Measurements from ENCODE around the gene MPRIP.

Gene MPRIP

DNA sequence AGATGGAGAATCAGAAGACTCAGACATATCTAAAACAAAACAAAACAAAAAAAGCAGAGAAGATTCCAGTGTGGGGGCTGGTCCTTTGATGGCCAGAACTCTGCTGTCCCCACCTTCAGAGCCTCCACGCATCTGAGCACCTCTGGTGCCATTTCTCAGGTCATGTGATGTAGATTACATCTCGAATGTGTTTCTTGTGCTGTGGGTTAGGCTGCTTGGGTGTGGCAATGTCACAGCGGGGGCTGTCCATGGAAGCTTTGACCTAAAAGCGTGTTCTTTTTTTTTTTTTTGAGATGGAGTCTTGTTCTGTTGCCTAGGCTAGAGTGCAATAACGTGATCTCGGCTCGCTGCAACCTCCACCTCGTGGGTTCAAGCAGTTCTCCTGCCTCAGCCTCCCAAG, 112.7 kb downstream of the MPRIP start:
- Histone ChIP-seq H3K9me3 (ENCODE audit: control insufficient read depth, insufficient read depth, low read depth, low read length) (no peaks in the 10 kb centered on the region), H3K4me3 (ENCODE audit: low read depth, low read length) (no peak overlapping the region), H3K27ac (ENCODE audit: extremely low read depth, low read depth, low read length) (no peak overlapping the region), H3K36me3 (ENCODE audit: control insufficient read depth in 2 of 2, insufficient read depth in 1 of 2, low read length in 2 of 2) (peaks cover 25 to 98% of the 10 kb centered on the region in 2 experiments), H3K4me1 (ENCODE audit: control insufficient read depth, insufficient read depth, low read length) (no peaks in the 10 kb centered on the region)
- ChIA-PET CTCF (interaction anchor here (1.0 to 1.1 kb wide), 2 partner anchors 13 to 165 kb away, joined by 3 to 4 read pairs; no protein-coding TSS in a partner anchor), POLR2A (no interaction called here)
- TF ChIP-seq GLI4 (tag by site-specific recombination; IDR thresholded peaks at IDR 0.05) = no peak
- TF ChIP-seq ZNF324 (tag by site-specific recombination; IDR thresholded peaks at IDR 0.05) = no peak
- no peak for TF ChIP-seq SP7 (tag by site-specific recombination; IDR thresholded peaks at IDR 0.05)

DNA sequence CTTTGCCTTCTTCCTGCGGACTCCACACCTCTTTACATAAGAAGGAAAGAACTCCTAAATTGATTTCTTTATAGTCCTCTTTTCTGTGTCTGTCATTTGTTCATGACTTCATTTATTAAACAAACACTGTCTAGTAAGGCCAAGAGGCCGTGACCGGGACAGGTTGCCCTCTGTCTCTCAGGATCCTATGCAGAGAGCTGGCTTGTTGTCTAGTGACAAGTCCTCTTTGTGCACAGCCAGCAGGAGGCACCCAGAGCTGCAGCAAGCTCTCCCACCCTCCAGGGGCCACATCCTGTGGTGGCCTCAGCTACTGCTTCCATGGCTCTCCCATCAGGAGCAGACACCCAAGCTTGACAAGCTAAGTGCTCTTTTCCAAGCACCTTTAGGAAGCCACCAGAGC, 113.3 kb downstream of the MPRIP start:
- ChIA-PET CTCF (interaction anchor here (1.1 kb wide), 1 partner anchor 165 kb away, joined by 3 read pairs; no protein-coding TSS in a partner anchor), POLR2A (no interaction called here)
- H3K27ac ChIP-seq (ENCODE audit: extremely low read depth, low read depth, low read length) = no peak overlapping the region
- no peaks in the 10 kb centered on the region for H3K9me3 ChIP-seq (ENCODE audit: control insufficient read depth, insufficient read depth, low read depth, low read length)
- no peaks in the 10 kb centered on the region for H3K4me1 ChIP-seq (ENCODE audit: control insufficient read depth, insufficient read depth, low read length)
- H3K4me3 ChIP-seq (ENCODE audit: low read depth, low read length) = no peak overlapping the region
- H3K36me3 ChIP-seq (ENCODE audit: control insufficient read depth in 2 of 2, insufficient read depth in 1 of 2, low read length in 2 of 2) = peaks cover 23 to 99% of the 10 kb centered on the region in 2 experiments
- TF ChIP-seq, protein P1, sequence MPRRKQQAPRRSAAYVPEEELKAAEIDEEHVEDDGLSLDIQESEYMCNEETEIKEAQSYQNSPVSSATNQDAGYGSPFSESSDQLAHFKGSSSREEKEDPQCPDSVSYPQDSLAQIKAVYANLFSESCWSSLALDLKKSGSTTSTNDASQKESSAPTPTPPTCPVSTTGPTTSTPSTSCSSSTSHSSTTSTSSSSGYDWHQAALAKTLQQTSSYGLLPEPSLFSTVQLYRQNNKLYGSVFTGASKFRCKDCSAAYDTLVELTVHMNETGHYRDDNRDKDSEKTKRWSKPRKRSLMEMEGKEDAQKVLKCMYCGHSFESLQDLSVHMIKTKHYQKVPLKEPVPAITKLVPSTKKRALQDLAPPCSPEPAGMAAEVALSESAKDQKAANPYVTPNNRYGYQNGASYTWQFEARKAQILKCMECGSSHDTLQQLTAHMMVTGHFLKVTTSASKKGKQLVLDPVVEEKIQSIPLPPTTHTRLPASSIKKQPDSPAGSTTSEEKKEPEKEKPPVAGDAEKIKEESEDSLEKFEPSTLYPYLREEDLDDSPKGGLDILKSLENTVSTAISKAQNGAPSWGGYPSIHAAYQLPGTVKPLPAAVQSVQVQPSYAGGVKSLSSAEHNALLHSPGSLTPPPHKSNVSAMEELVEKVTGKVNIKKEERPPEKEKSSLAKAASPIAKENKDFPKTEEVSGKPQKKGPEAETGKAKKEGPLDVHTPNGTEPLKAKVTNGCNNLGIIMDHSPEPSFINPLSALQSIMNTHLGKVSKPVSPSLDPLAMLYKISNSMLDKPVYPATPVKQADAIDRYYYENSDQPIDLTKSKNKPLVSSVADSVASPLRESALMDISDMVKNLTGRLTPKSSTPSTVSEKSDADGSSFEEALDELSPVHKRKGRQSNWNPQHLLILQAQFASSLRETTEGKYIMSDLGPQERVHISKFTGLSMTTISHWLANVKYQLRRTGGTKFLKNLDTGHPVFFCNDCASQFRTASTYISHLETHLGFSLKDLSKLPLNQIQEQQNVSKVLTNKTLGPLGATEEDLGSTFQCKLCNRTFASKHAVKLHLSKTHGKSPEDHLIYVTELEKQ (tag by site-specific recombination; IDR thresholded peaks at IDR 0.05; ENCODE audit: borderline replicate concordance) = no peak
- TF ChIP-seq, protein P2, sequence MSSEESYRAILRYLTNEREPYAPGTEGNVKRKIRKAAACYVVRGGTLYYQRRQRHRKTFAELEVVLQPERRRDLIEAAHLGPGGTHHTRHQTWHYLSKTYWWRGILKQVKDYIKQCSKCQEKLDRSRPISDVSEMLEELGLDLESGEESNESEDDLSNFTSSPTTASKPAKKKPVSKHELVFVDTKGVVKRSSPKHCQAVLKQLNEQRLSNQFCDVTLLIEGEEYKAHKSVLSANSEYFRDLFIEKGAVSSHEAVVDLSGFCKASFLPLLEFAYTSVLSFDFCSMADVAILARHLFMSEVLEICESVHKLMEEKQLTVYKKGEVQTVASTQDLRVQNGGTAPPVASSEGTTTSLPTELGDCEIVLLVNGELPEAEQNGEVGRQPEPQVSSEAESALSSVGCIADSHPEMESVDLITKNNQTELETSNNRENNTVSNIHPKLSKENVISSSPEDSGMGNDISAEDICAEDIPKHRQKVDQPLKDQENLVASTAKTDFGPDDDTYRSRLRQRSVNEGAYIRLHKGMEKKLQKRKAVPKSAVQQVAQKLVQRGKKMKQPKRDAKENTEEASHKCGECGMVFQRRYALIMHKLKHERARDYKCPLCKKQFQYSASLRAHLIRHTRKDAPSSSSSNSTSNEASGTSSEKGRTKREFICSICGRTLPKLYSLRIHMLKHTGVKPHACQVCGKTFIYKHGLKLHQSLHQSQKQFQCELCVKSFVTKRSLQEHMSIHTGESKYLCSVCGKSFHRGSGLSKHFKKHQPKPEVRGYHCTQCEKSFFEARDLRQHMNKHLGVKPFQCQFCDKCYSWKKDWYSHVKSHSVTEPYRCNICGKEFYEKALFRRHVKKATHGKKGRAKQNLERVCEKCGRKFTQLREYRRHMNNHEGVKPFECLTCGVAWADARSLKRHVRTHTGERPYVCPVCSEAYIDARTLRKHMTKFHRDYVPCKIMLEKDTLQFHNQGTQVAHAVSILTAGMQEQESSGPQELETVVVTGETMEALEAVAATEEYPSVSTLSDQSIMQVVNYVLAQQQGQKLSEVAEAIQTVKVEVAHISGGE (tag by site-specific recombination; conservative IDR thresholded peaks at IDR 0.05; ENCODE audit: low read depth) = no peak
- no peak for TF ChIP-seq ZNF623 (tag by site-specific recombination; IDR thresholded peaks at IDR 0.05)
- TF ChIP-seq ZNF19 (tag by site-specific recombination; IDR thresholded peaks at IDR 0.05; ENCODE audit: low read depth) = no peak
- no peak for TF ChIP-seq ZBTB21 (tag by site-specific recombination; IDR thresholded peaks at IDR 0.05)
- no peak for TF ChIP-seq ZNF510 (tag by site-specific recombination; IDR thresholded peaks at IDR 0.05; ENCODE audit: insufficient replicate concordance)
- TF ChIP-seq ZNF777 (tag by site-specific recombination; IDR thresholded peaks at IDR 0.05; ENCODE audit: borderline replicate concordance) = no peak
- TF ChIP-seq ZNF132 (tag by site-specific recombination; IDR thresholded peaks at IDR 0.05; ENCODE audit: borderline replicate concordance) = no peak
- TF ChIP-seq ZFP41 (tag by site-specific recombination; IDR thresholded peaks at IDR 0.05; ENCODE audit: borderline replicate concordance) = no peak
- TF ChIP-seq SP7 (tag by site-specific recombination; IDR thresholded peaks at IDR 0.05) = no peak

DNA sequence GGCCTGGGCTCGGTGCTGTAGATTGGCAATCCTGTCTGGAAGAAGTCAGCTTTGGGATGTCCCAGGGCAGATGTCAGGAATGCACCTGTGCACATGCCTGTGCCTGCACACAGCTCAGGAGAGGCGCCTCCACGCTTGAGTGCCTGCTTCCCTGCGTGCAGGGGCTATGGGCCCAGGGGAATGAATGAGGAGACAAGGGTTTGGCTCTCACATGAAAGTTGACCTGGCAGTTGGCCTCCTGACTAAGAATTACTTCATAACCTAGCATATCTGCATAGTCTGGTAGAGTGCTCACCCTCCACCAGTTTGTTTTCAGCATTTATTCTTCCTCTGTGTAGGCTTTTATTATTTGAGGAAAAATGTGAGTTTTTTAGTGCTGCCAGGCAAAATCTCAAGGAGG, 113.8 kb downstream of the MPRIP start:
- ChIA-PET CTCF (interaction anchor here (1.1 kb wide), 1 partner anchor 166 kb away, joined by 3 read pairs; no protein-coding TSS in a partner anchor), POLR2A (no interaction called here)
- H3K27ac ChIP-seq (ENCODE audit: extremely low read depth, low read depth, low read length) = no peak overlapping the region
- H3K4me3 ChIP-seq (ENCODE audit: low read depth, low read length) = no peak overlapping the region
- no peaks in the 10 kb centered on the region for H3K4me1 ChIP-seq (ENCODE audit: control insufficient read depth, insufficient read depth, low read length)
- H3K9me3 ChIP-seq (ENCODE audit: control insufficient read depth, insufficient read depth, low read depth, low read length) = no peaks in the 10 kb centered on the region
- peaks cover 18 to 99% of the 10 kb centered on the region in 2 experiments for H3K36me3 ChIP-seq (ENCODE audit: control insufficient read depth in 2 of 2, insufficient read depth in 1 of 2, low read length in 2 of 2)
- no peak for TF ChIP-seq ZSCAN16 (tag by site-specific recombination; IDR thresholded peaks at IDR 0.05)
- TF ChIP-seq, protein P3, sequence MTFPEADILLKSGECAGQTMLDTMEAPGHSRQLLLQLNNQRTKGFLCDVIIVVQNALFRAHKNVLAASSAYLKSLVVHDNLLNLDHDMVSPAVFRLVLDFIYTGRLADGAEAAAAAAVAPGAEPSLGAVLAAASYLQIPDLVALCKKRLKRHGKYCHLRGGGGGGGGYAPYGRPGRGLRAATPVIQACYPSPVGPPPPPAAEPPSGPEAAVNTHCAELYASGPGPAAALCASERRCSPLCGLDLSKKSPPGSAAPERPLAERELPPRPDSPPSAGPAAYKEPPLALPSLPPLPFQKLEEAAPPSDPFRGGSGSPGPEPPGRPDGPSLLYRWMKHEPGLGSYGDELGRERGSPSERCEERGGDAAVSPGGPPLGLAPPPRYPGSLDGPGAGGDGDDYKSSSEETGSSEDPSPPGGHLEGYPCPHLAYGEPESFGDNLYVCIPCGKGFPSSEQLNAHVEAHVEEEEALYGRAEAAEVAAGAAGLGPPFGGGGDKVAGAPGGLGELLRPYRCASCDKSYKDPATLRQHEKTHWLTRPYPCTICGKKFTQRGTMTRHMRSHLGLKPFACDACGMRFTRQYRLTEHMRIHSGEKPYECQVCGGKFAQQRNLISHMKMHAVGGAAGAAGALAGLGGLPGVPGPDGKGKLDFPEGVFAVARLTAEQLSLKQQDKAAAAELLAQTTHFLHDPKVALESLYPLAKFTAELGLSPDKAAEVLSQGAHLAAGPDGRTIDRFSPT (tag by site-specific recombination; IDR thresholded peaks at IDR 0.05) = no peak
- TF ChIP-seq ZFP41 (tag by site-specific recombination; IDR thresholded peaks at IDR 0.05; ENCODE audit: borderline replicate concordance) = no peak
- TF ChIP-seq, protein P4, sequence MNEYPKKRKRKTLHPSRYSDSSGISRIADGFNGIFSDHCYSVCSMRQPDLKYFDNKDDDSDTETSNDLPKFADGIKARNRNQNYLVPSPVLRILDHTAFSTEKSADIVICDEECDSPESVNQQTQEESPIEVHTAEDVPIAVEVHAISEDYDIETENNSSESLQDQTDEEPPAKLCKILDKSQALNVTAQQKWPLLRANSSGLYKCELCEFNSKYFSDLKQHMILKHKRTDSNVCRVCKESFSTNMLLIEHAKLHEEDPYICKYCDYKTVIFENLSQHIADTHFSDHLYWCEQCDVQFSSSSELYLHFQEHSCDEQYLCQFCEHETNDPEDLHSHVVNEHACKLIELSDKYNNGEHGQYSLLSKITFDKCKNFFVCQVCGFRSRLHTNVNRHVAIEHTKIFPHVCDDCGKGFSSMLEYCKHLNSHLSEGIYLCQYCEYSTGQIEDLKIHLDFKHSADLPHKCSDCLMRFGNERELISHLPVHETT (tag by site-specific recombination; IDR thresholded peaks at IDR 0.05) = no peak
- TF ChIP-seq OVOL3 (tag by site-specific recombination; IDR thresholded peaks at IDR 0.05) = no peak
- TF ChIP-seq GLIS1 (tag by site-specific recombination; IDR thresholded peaks at IDR 0.05) = no peak
- no peak for TF ChIP-seq ZSCAN23 (tag by site-specific recombination; IDR thresholded peaks at IDR 0.05)
- no peak for TF ChIP-seq ZNF549 (tag by site-specific recombination; IDR thresholded peaks at IDR 0.05)
